Caco-2 (cell line): Measurements from ENCODE around the gene C11orf58. TPM values are rescaled to one million over a fixed set of nuclear protein-coding genes. Genes with fewer than 3 reads are reported as not detected.

ENCODE experiments used
- BruUV-seq: library from RNA; stranded (reverse); fragments of 400-500 nt; replicated peaks from 2 replicates; lab custom pipeline; 2021; lab: Mats Ljungman, UMichigan
- CTCF ChIA-PET: fragments of 300-600 bp; sonication (Branson Sonifier 250); formaldehyde crosslinking; loops from one replicate; lab custom pipeline; 2022; ENCODE audit warnings: antibody characterized with exemption; lab: Charles Lee
- POLR2A ChIA-PET: fragments of 300-600 bp; sonication (Branson Sonifier 250); formaldehyde crosslinking; loops from one replicate; lab custom pipeline; 2022; ENCODE audit warnings: antibody characterized with exemption; lab: Charles Lee
- DNase-seq, 2 experiments: peaks; one replicate each; pipeline versions ENCODE4 v3.0.0 to v3.0.0-alpha.2; 2020 to 2022
- H3K27me3 ChIP-seq: replicated peaks from 2 replicates; pipeline ENCODE4 v1.6.0; 2011; ENCODE audit warnings: low read length; ENCODE audit not compliant: control insufficient read depth, insufficient read depth
- H3K36me3 ChIP-seq: 2 replicates; pipeline ENCODE4 v1.5.1; 2011; ENCODE audit warnings: low read length; ENCODE audit not compliant: control insufficient read depth, insufficient read depth
- H3K4me1 ChIP-seq: fragments of 250-450 bp; sonication (Bioruptor Pico); 2 replicates; pipeline ENCODE4 v1.5.1; 2020; ENCODE audit warnings: mild to moderate bottlenecking
- H3K4me3 ChIP-seq: 2 replicates; pipeline ENCODE4 v1.5.1; 2011; ENCODE audit warnings: low read depth, mild to moderate bottlenecking, control low read depth, low read length
- H3K9me3 ChIP-seq: fragments of 250-450 bp; sonication (Bioruptor Pico); 2 replicates; pipeline ENCODE4 v1.5.1; 2020; ENCODE audit warnings: mild to moderate bottlenecking, moderate library complexity
- H3K27ac Mint-ChIP-seq: one replicate; pipeline ENCODE4 v1.8.0; 2022; ENCODE audit warnings: mixed read lengths; ENCODE audit not compliant: unreplicated experiment
- H3K27me3 Mint-ChIP-seq: one replicate; pipeline ENCODE4 v1.8.0; 2022; ENCODE audit warnings: mixed read lengths; ENCODE audit not compliant: insufficient read depth, unreplicated experiment
- H3K36me3 Mint-ChIP-seq: one replicate; pipeline ENCODE4 v1.8.0; 2022; ENCODE audit warnings: mild to moderate bottlenecking, mixed read lengths; ENCODE audit not compliant: insufficient read depth, unreplicated experiment
- H3K4me1 Mint-ChIP-seq: one replicate; pipeline ENCODE4 v1.8.0; 2022; ENCODE audit warnings: low read depth, mixed read lengths; ENCODE audit not compliant: unreplicated experiment
- H3K4me3 Mint-ChIP-seq: one replicate; pipeline ENCODE4 v1.8.0; 2022; ENCODE audit warnings: mild to moderate bottlenecking, moderate library complexity, mixed read lengths; ENCODE audit not compliant: unreplicated experiment
- H3K9me3 Mint-ChIP-seq: one replicate; pipeline ENCODE4 v1.8.0; 2022; ENCODE audit warnings: mixed read lengths; ENCODE audit not compliant: unreplicated experiment
- intact Hi-C: fragments of 100-400 bp; cut with micrococcal nuclease; formaldehyde crosslinking; loops from one replicate; pipeline ENCODE4 v1.10.0; 2022; ENCODE audit not compliant: unreplicated experiment
- total RNA-seq: library from RNA; stranded (reverse); gene quantifications from 2 replicates; pipeline ENCODE4 v1.2.3, GENCODE V29; 2022
- TF ChIP-seq, protein P1 (sequence below), 2 experiments: fragments of 200-600 bp in 1 of 2; IDR thresholded peaks; 1 replicate in 1 of 2; 2 replicates in 1 of 2; pipeline versions ENCODE4 v1.5.1 to v1.8.0; 2011 to 2022; ENCODE audit warnings: antibody characterized with exemption in 1 of 2, control low read depth in 1 of 2, inconsistent platforms in 1 of 2, low read depth in 1 of 2, low read length in 1 of 2, mild to moderate bottlenecking in 1 of 2, moderate library complexity in 1 of 2; ENCODE audit not compliant: insufficient read depth in 1 of 2, severe bottlenecking in 1 of 2, unreplicated experiment in 1 of 2

Gene C11orf58
- total RNA-seq, 1 experiment from 2014 or later = 209 TPM

GRCh38 chr11:16758382-16759024 lies 20.1 kb downstream of the C11orf58 start:
- no peaks in the 10 kb centered on the region for H3K27me3 ChIP-seq
- no peaks in the 10 kb centered on the region for H3K9me3 Mint-ChIP-seq
- H3K4me1 Mint-ChIP-seq = no peaks in the 10 kb centered on the region
- no peak for DNase-seq
- peaks cover 47% of the 10 kb centered on the region for H3K36me3 Mint-ChIP-seq
- TF ChIP-seq, protein P1, sequence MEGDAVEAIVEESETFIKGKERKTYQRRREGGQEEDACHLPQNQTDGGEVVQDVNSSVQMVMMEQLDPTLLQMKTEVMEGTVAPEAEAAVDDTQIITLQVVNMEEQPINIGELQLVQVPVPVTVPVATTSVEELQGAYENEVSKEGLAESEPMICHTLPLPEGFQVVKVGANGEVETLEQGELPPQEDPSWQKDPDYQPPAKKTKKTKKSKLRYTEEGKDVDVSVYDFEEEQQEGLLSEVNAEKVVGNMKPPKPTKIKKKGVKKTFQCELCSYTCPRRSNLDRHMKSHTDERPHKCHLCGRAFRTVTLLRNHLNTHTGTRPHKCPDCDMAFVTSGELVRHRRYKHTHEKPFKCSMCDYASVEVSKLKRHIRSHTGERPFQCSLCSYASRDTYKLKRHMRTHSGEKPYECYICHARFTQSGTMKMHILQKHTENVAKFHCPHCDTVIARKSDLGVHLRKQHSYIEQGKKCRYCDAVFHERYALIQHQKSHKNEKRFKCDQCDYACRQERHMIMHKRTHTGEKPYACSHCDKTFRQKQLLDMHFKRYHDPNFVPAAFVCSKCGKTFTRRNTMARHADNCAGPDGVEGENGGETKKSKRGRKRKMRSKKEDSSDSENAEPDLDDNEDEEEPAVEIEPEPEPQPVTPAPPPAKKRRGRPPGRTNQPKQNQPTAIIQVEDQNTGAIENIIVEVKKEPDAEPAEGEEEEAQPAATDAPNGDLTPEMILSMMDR (IDR thresholded peaks at IDR 0.05; ENCODE audit: insufficient read depth in 1 of 2, low read depth in 1 of 2, low read length in 1 of 2, severe bottlenecking in 1 of 2, unreplicated experiment in 1 of 2) = no peak
- H3K36me3 ChIP-seq = peaks cover 1% of the 10 kb centered on the region; the same call in 1 of the 2 replicates
- ChIA-PET POLR2A (no interaction called here), CTCF (no interaction called here)
- H3K4me1 ChIP-seq = no peaks in the 10 kb centered on the region
- no peaks in the 10 kb centered on the region for H3K9me3 ChIP-seq
- H3K27ac Mint-ChIP-seq = no peak overlapping the region
- intact Hi-C loops = no loop called here
- BruUV-seq = no TSS peak
- H3K4me3 ChIP-seq = no peak overlapping the region
- H3K27me3 Mint-ChIP-seq = no peaks in the 10 kb centered on the region
- no peak overlapping the region for H3K4me3 Mint-ChIP-seq

GRCh38 chr11:16759857-16760508 lies 21.5 kb downstream of the C11orf58 start:
- DNase-seq = no peak
- H3K36me3 ChIP-seq = no peaks in the 10 kb centered on the region; the same call in 1 of the 2 replicates
- H3K27me3 ChIP-seq = no peaks in the 10 kb centered on the region
- H3K27ac Mint-ChIP-seq = no peak overlapping the region
- intact Hi-C loops = no loop called here
- H3K9me3 ChIP-seq = no peaks in the 10 kb centered on the region
- H3K4me3 Mint-ChIP-seq = no peak overlapping the region
- ChIA-PET CTCF (no interaction called here), POLR2A (no interaction called here)
- no TSS peak for BruUV-seq
- H3K36me3 Mint-ChIP-seq = peaks cover 32% of the 10 kb centered on the region
- H3K27me3 Mint-ChIP-seq = no peaks in the 10 kb centered on the region
- no peaks in the 10 kb centered on the region for H3K4me1 Mint-ChIP-seq
- no peaks in the 10 kb centered on the region for H3K4me1 ChIP-seq
- no peak overlapping the region for H3K4me3 ChIP-seq
- TF ChIP-seq, protein P1 (IDR thresholded peaks at IDR 0.05; ENCODE audit: insufficient read depth in 1 of 2, low read depth in 1 of 2, low read length in 1 of 2, severe bottlenecking in 1 of 2, unreplicated experiment in 1 of 2) = no peak
- H3K9me3 Mint-ChIP-seq = no peaks in the 10 kb centered on the region

GRCh38 chr11:16763746-16764145 lies 25.3 kb downstream of the C11orf58 start:
- no peaks in the 10 kb centered on the region for H3K9me3 ChIP-seq
- Mint-ChIP-seq H3K4me3 (no peak overlapping the region), H3K27ac (no peak overlapping the region), H3K9me3 (no peaks in the 10 kb centered on the region), H3K36me3 (no peaks in the 10 kb centered on the region), H3K27me3 (no peaks in the 10 kb centered on the region), H3K4me1 (no peaks in the 10 kb centered on the region)
- ChIA-PET POLR2A (no interaction called here), CTCF (no interaction called here)
- H3K27me3 ChIP-seq = no peaks in the 10 kb centered on the region
- BruUV-seq = no TSS peak
- intact Hi-C loops = no loop called here
- no peak overlapping the region for H3K4me3 ChIP-seq
- TF ChIP-seq, protein P1 (IDR thresholded peaks at IDR 0.05; ENCODE audit: insufficient read depth in 1 of 2, low read depth in 1 of 2, low read length in 1 of 2, severe bottlenecking in 1 of 2, unreplicated experiment in 1 of 2) = no peak
- no peak for DNase-seq
- H3K36me3 ChIP-seq = no peaks in the 10 kb centered on the region
- no peaks in the 10 kb centered on the region for H3K4me1 ChIP-seq
